Right cardiac atrium (tissue), 5 donors: ENCODE results near the gene GAB1. TPM values are rescaled to one million over a fixed set of nuclear protein-coding genes. Genes with fewer than 3 reads are reported as not detected.
A peak's percentile ranks its signal among the peaks of the same experiment; 100 is the strongest.

Source experiments
- ATAC-seq, 2 donors: fragments of 200-7000 bp; cut with Tn5 transposase; one replicate each; pipeline versions ENCODE4 v1.8.0 to v1.9.1; 2020; ENCODE audit warnings: moderate library complexity in 2 of 2, mild to moderate bottlenecking in 1 of 2
- DNase-seq, 3 donors: peaks; one replicate each; pipeline ENCODE4 v3.0.0-alpha.2; 2020
- H3K27ac ChIP-seq: one replicate; pipeline ENCODE4 v1.5.1; 2013; ENCODE audit warnings: mild to moderate bottlenecking, low read length, control low read depth, moderate library complexity
- H3K27me3 ChIP-seq: one replicate; pipeline ENCODE4 v1.6.1; 2013; ENCODE audit not compliant: control insufficient read depth, insufficient read depth
- H3K4me1 ChIP-seq: one replicate; pipeline ENCODE4 v1.6.1; 2013; ENCODE audit warnings: low read length; ENCODE audit not compliant: control insufficient read depth, insufficient read depth
- H3K4me3 ChIP-seq: one replicate; pipeline ENCODE4 v1.5.1; 2013; ENCODE audit warnings: low read length, control low read depth
- H3K9me3 ChIP-seq: one replicate; pipeline ENCODE4 v1.6.1; 2013; ENCODE audit warnings: low read length; ENCODE audit not compliant: control insufficient read depth
- WGBS: extraction: QIAGEN DNeasy Blood & Tissue Kit; methylation state at CpG from one replicate; pipeline ENCODE4 v1.1.7; 2013; 5-methylcytosine and 5-hydroxymethylcytosine counted together
- intact Hi-C, 4 donors: fragments of 100-400 bp; cut with DNase I; formaldehyde crosslinking; loops; one replicate each; pipeline versions ENCODE4 v1.11.0 to v1.14.0; 2022 to 2023
- polyA plus RNA-seq: library from polyadenylated mRNA; stranded (reverse); fragments of 200-250 nt; gene quantifications from one replicate; pipeline ENCODE4 v1.2.3, GENCODE V29; 2013
- total RNA-seq, 4 donors: library from RNA; stranded (reverse); fragmentation: NEBNext Ultra II Directional; extraction: Animal tissue kit (Norgen Biotek cat#: 25700); gene quantifications; one replicate each; pipeline ENCODE4 v1.2.1, GENCODE V29; 2021
- donor health status: healthy with polysubstance abuse.
- donor health status: DM: no; HTN: yes; CAD: no.
- donor health status: DM: no; HTN: no; CAD: no.
- donor health status: DM: no; HTN: yes; CAD: no; lungs with severe emphysema.
- donor health status: DM: yes; HTN: yes; CAD: no.

The GAB1 gene
- total and polyA plus RNA-seq, 5 donors: 11.0 to 73.4 (median 58.3) TPM

DNA sequence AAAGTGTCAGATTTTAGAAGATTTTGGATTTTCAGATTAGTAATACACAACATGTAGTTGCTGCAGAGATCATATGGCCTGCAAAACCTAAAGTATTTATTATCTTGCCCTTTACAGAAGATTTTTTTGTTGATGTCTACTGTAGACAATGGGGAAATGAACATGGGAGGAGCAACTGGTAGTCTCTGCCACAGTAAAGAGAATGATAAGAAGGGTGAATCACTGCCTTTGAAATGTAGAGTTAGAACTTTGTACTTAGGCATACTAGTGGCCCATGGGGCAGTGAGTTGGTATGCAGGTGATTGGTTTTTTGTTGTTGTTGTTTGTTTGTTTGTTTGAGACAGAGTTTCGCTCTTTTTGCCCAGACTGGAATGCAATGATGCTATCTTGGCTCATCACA is 50.1 kb downstream of the GAB1 start:
- Histone ChIP-seq H3K27ac (no peak overlapping the region), H3K9me3 (no peaks in the 10 kb centered on the region), H3K4me3 (no peak overlapping the region), H3K27me3 (no peaks in the 10 kb centered on the region), H3K4me1 (peaks cover 20% of the 10 kb centered on the region)
- 96% methylated on average over 1 of the region's 1 CpG for WGBS
- intact Hi-C loops: no loop called here
- ATAC-seq (no peak), DNase-seq (no peak)

DNA sequence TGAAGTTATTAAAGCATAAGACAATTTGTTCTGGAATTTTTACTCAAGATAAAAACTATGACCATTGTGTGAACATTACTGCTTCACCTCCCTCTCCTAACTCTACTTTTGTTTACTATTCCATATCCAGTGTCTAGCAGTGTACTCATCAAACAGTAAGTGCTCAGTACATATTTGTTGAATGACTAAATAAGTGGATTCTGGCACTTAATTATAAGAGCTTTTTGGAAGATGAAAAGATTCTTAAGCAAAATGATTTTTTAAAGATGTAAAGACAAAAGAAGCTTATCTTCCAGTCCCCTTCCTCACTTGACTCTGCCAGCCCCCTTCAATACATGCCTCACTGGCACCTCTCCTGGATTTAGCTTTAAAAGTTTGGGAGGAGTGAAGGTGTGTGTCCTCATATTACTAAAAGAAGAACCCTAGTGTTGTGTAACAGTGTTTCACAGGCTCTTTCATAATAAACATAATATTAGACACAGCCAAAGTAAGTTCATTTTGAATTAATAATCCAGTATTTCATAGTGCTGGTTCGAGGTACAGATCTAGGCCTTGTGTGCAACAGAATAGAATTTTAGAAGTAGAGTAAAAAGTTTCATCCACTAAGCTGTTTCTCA is 53.0 kb downstream of the GAB1 start:
- Histone ChIP-seq H3K9me3 (no peaks in the 10 kb centered on the region), H3K4me3 (no peak overlapping the region), H3K4me1 (peaks cover 16% of the 10 kb centered on the region), H3K27ac (no peak overlapping the region), H3K27me3 (no peaks in the 10 kb centered on the region)
- DNase-seq (no peak), ATAC-seq (peak in 1 of 2 donors; percentile 17)
- intact Hi-C loops: loop anchor here in 1 of 4 donors (10.0 kb wide), 1 partner anchor 55 kb away; the partner anchor contains the start of gene GAB1
- 35% methylated on average over 1 of the region's 1 CpG for WGBS

DNA sequence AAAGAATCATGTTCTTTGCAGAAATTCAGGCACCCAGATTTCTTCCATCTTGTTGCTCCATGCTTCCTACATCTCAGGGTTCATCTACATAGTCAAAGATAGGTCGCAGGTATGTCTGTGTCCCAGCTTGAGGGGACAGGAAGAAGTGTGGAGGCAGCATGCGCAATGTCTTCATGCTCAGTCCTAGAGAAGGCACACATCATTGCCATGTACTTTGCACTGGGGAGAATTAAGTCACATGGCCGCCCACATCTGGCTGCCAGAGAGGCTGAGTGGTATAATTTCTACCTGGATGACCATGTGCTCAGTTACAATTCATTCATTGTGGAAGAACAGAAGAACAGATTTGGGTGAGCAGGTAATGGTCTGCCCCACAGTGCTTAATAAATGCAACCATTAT is 54.1 kb downstream of the GAB1 start:
- Histone ChIP-seq H3K4me1 (peaks cover 18% of the 10 kb centered on the region), H3K27ac (peak overlapping the region; percentile 80), H3K4me3 (no peak overlapping the region), H3K9me3 (no peaks in the 10 kb centered on the region), H3K27me3 (no peaks in the 10 kb centered on the region)
- intact Hi-C loops: loop anchor here in 1 of 4 donors (10.0 kb wide), 1 partner anchor 56 kb away; the partner anchor contains the start of gene GAB1
- DNase-seq (no peak), ATAC-seq (peak; percentile 16 to 38)
- WGBS: 87% methylated on average over 3 of the region's 3 CpGs

- DNase-seq (no peak), ATAC-seq (no peak)
- no peaks in the 10 kb centered on the region for H3K27me3 ChIP-seq
- no peaks in the 10 kb centered on the region for H3K9me3 ChIP-seq
- peak overlapping the region; percentile 17 for H3K27ac ChIP-seq
- H3K4me3 ChIP-seq: no peak overlapping the region
- intact Hi-C loops: loop anchor here in 1 of 4 donors (10.0 kb wide), 1 partner anchor 56 kb away; the partner anchor contains the start of gene GAB1
- H3K4me1 ChIP-seq: peaks cover 18% of the 10 kb centered on the region
- 89% methylated on average over 3 of the region's 3 CpGs for WGBS
Observed at GRCh38 chr4:143391261-143391660, 54.6 kb downstream of the GAB1 start.

DNA sequence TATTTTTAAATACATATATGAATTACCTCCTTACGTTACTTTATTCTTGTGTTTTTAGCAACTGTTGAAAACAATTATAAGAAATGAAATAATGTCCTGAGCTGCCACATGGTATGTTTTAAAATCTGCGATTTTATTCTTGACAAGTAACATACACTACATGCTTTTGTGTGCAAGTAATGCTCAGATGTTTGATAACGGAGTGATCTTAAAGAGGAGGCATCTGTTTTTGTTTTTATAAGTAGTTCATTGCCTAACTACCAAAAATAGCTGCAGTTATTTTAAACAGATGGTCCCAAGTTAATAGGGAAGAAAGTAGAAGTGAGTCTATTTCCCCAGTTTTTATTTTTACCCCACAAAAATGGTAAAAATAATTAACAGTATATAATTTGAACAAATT is 55.2 kb downstream of the GAB1 start:
- H3K27ac ChIP-seq: no peak overlapping the region
- H3K4me1 ChIP-seq: peaks cover 22% of the 10 kb centered on the region
- ATAC-seq: no peak
- no peaks in the 10 kb centered on the region for H3K27me3 ChIP-seq
- DNase-seq: no peak
- WGBS: 19% methylated on average over 3 of the region's 3 CpGs
- intact Hi-C loops: loop anchor here in 1 of 4 donors (10.0 kb wide), 1 partner anchor 57 kb away; the partner anchor contains the start of gene GAB1
- no peaks in the 10 kb centered on the region for H3K9me3 ChIP-seq
- no peak overlapping the region for H3K4me3 ChIP-seq

DNA sequence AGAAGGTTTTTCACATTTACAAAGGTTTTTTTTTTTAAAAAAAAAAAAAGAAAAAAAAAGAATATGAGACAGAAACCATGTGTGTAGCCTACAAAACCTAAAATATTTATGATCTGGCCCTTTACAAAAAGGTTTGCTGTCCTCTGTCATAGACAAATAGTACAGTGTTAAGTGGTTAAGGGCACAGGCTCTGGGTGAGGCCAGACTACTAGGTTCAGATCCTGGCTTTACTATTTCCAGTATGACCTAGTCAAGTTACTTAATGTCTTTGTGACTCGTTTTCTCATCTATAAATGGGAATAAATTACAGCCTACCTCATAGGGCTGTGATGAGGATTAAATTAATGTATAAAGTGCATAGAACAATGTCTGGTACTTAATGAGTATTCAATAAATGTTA is 56.5 kb downstream of the GAB1 start:
- intact Hi-C loops: loop anchor here in 1 of 4 donors (10.0 kb wide), 1 partner anchor 58 kb away; the partner anchor contains the start of gene GAB1
- DNase-seq (no peak), ATAC-seq (no peak)
- no peaks in the 10 kb centered on the region for H3K9me3 ChIP-seq
- H3K4me3 ChIP-seq: no peak overlapping the region
- H3K4me1 ChIP-seq: peaks cover 14% of the 10 kb centered on the region
- WGBS: 54% methylated on average over 1 of the region's 1 CpG
- no peak overlapping the region for H3K27ac ChIP-seq
- H3K27me3 ChIP-seq: no peaks in the 10 kb centered on the region

- no peak overlapping the region for H3K4me3 ChIP-seq
- ATAC-seq: no peak
- no peaks in the 10 kb centered on the region for H3K9me3 ChIP-seq
- H3K27ac ChIP-seq: no peak overlapping the region
- 71% methylated on average over 3 of the region's 3 CpGs for WGBS
- no peak for DNase-seq
- H3K4me1 ChIP-seq: peaks cover 12% of the 10 kb centered on the region
- intact Hi-C loops: loop anchor here in 1 of 4 donors (10.0 kb wide), 1 partner anchor 60 kb away; the partner anchor contains the start of gene GAB1
- no peaks in the 10 kb centered on the region for H3K27me3 ChIP-seq
Observed at GRCh38 chr4:143394739-143395453, 58.2 kb downstream of the GAB1 start.

GRCh38 chr4:143396695-143397094 is 60.0 kb downstream of the GAB1 start:
- ATAC-seq: no peak
- Histone ChIP-seq H3K27ac (no peak overlapping the region), H3K9me3 (no peaks in the 10 kb centered on the region), H3K4me1 (peaks cover 10% of the 10 kb centered on the region), H3K27me3 (no peaks in the 10 kb centered on the region), H3K4me3 (no peak overlapping the region)
- 97% methylated on average over 1 of the region's 1 CpG for WGBS
- intact Hi-C loops: loop anchor here in 1 of 4 donors (10.0 kb wide), 1 partner anchor 62 kb away; the partner anchor contains the start of gene GAB1
- no peak for DNase-seq

DNA sequence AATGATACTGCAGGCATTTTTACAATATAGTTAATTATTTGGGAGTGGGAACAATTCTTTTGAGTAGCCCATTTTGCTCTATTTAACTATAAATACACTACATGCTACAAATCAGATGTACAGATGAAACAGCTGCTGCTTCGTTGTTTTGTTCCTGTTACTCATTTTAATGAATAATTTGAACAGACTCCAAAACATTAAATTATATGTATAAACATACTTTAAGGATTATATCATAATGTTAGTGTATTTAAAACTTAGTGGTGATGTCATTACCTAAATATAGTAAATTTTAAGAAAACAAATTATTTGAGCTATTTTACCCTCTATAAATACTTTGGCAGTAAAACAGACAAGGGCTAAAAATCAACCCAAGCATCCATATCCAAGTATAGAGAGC is 60.7 kb downstream of the GAB1 start:
- intact Hi-C loops: loop anchor here in 1 of 4 donors (10.0 kb wide), 1 partner anchor 63 kb away; the partner anchor contains the start of gene GAB1
- 39% methylated on average over 1 of the region's 1 CpG for WGBS
- Histone ChIP-seq H3K4me1 (peaks cover 10% of the 10 kb centered on the region), H3K9me3 (no peaks in the 10 kb centered on the region), H3K4me3 (no peak overlapping the region), H3K27me3 (no peaks in the 10 kb centered on the region), H3K27ac (no peak overlapping the region)
- DNase-seq: no peak
- no peak for ATAC-seq

DNA sequence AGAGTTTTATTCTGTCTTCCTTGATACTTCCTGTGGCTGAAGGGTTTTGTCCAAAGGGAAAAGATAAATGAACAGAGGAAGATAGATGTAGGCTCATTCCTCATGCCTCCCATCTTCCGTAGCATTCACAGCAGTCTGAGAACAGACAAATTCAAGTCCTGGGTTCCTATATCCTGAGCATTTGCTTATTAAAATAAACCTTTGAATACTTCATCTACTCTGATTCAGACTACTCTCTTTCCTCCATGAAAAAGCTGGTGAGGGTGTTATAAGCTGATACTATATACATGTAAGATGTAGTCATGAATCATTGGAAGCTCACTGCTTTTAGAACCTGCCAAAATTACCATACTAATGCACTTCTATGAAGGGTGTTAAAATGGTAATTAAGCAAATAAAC is 61.2 kb downstream of the GAB1 start:
- Histone ChIP-seq H3K4me3 (no peak overlapping the region), H3K9me3 (no peaks in the 10 kb centered on the region), H3K27ac (no peak overlapping the region), H3K4me1 (peaks cover 10% of the 10 kb centered on the region), H3K27me3 (no peaks in the 10 kb centered on the region)
- WGBS: 53% methylated on average over 1 of the region's 1 CpG
- DNase-seq (no peak), ATAC-seq (no peak)
- intact Hi-C loops: loop anchor here in 1 of 4 donors (10.0 kb wide), 1 partner anchor 63 kb away; the partner anchor contains the start of gene GAB1
